GM19468 (cell line): Measurements from ENCODE around the gene SGTA.
"Not testable (repeated sequence)": the region's sequence is repeated elsewhere in the genome, so short reads cannot be mapped to it uniquely, and the experiment has no call there.

Source experiments
- ATAC-seq: cut with Tn5 transposase; IDR thresholded peaks from one replicate; pipeline ENCODE4 v1.9.1; 2021; ENCODE audit warnings: mild to moderate bottlenecking, moderate library complexity, moderate number of reproducible peaks; ENCODE audit not compliant: unreplicated experiment; ENCODE audit errors: extremely low read depth

Gene SGTA

GRCh38 chr19:2716722-2717637, 66.1 kb downstream of the SGTA start:
- no peak for ATAC-seq

GRCh38 chr19:2716275-2716650, 66.8 kb downstream of the SGTA start:
- no peak for ATAC-seq

- no peak for ATAC-seq
These were observed 67.4 kb downstream of the SGTA start for GRCh38 chr19:2715470-2716274.

- no peak for ATAC-seq
These were observed 68.4 kb downstream of the SGTA start for GRCh38 chr19:2714531-2715269.

GRCh38 chr19:2714102-2714501, 69.0 kb downstream of the SGTA start:
- not testable (repeated sequence) for ATAC-seq

GRCh38 chr19:2713170-2713569, 69.9 kb downstream of the SGTA start:
- ATAC-seq = not testable (repeated sequence)

GRCh38 chr19:2711875-2712205, 71.2 kb downstream of the SGTA start:
- ATAC-seq = no peak

GRCh38 chr19:2711172-2711874, 71.8 kb downstream of the SGTA start:
- ATAC-seq = no peak

GRCh38 chr19:2706251-2706650, 76.8 kb downstream of the SGTA start:
- no peak for ATAC-seq
